B cell (primary cell): ENCODE results near the gene NOS3. TPM values are rescaled to one million over a fixed set of nuclear protein-coding genes. Genes with fewer than 3 reads are reported as not detected.

ENCODE experiments used
- ATAC-seq: fragments of 200-7000 bp; cut with Tn5 transposase; one replicate; pipeline ENCODE4 v1.10.0; 2021; ENCODE audit warnings: low read depth, mild to moderate bottlenecking, moderate number of reproducible peaks, moderate library complexity
- CTCF ChIA-PET: fragments of 350-600 bp; sonication (Branson Sonifier 250); formaldehyde crosslinking; loops from one replicate; lab custom pipeline; 2021; ENCODE audit warnings: antibody characterized with exemption, inconsistent platforms; lab: Charles Lee
- POLR2A ChIA-PET: fragments of 350-600 bp; sonication (Branson Sonifier 250); formaldehyde crosslinking; loops from one replicate; lab custom pipeline; 2021; ENCODE audit warnings: antibody characterized with exemption; lab: Charles Lee
- DNase-seq: peaks from one replicate; pipeline ENCODE4 v3.0.0; 2013
- H2AFZ ChIP-seq: 2 replicates; pipeline ENCODE4 v1.6.1; 2012; ENCODE audit warnings: mild to moderate bottlenecking, low read depth, low read length; ENCODE audit not compliant: insufficient read depth, poor library complexity, severe bottlenecking
- H3K27ac ChIP-seq, 2 donors: 1 replicate in 1 of 2; 2 replicates in 1 of 2; pipeline ENCODE4 v1.5.1; 2012 to 2013; ENCODE audit warnings: low read length in 2 of 2, mild to moderate bottlenecking in 2 of 2, moderate library complexity in 1 of 2
- H3K27me3 ChIP-seq, 4 experiments: fragments of 200-600 bp in 1 of 4; sonication (generic) in 1 of 4; replicated peaks in 1 of 4; 1 replicate in 2 of 4; 2 replicates in 2 of 4; pipeline versions ENCODE4 v1.6.1 to v1.7.0; 2013 to 2016; ENCODE audit warnings: low read length in 3 of 4, mild to moderate bottlenecking in 2 of 4, mixed read lengths in 1 of 4, moderate library complexity in 1 of 4; ENCODE audit not compliant: insufficient read depth in 4 of 4, control insufficient read depth in 3 of 4; ENCODE audit errors: control extremely low read depth in 1 of 4
- H3K36me3 ChIP-seq, 2 experiments: replicated peaks in 1 of 2; 1 replicate in 1 of 2; 2 replicates in 1 of 2; pipeline versions ENCODE4 v1.6.1 to v1.7.1; 2013; ENCODE audit warnings: low read length in 1 of 2; ENCODE audit not compliant: insufficient read depth in 2 of 2, control insufficient read depth in 1 of 2; ENCODE audit errors: control extremely low read depth in 1 of 2, extremely low read depth in 1 of 2
- H3K4me1 ChIP-seq, 2 donors: fragments of 200-600 bp in 1 of 2; sonication (generic) in 1 of 2; 1 replicate in 1 of 2; 2 replicates in 1 of 2; pipeline versions ENCODE4 v1.5.1 to v1.6.1; 2013 to 2017; ENCODE audit warnings: low read length in 2 of 2; ENCODE audit not compliant: control insufficient read depth in 2 of 2, insufficient read depth in 2 of 2
- H3K4me2 ChIP-seq: replicated peaks from 2 replicates; pipeline ENCODE3; 2012; ENCODE audit warnings: mild to moderate bottlenecking, low read depth, low read length; ENCODE audit not compliant: poor library complexity, severe bottlenecking
- H3K4me3 ChIP-seq, 5 experiments: fragments of 200-600 bp in 1 of 5; sonication (generic) in 1 of 5; 1 replicate in 3 of 5; 2 replicates in 2 of 5; pipeline versions ENCODE4 v1.5.1 to v1.7.0; 2011 to 2016; ENCODE audit warnings: low read length in 4 of 5, mild to moderate bottlenecking in 4 of 5, low read depth in 2 of 5, control low read depth in 1 of 5, moderate library complexity in 1 of 5; ENCODE audit not compliant: insufficient read depth in 1 of 5; ENCODE audit errors: control extremely low read depth in 1 of 5, extremely low read depth in 1 of 5
- H3K79me2 ChIP-seq: fragments of 200-600 bp; sonication (generic); one replicate; pipeline ENCODE4 v1.6.0; 2016; ENCODE audit warnings: low read length; ENCODE audit not compliant: control insufficient read depth, insufficient read depth
- H3K9ac ChIP-seq: fragments of 200-600 bp; sonication (generic); 2 replicates; pipeline ENCODE4 v1.6.1; 2017; ENCODE audit warnings: mild to moderate bottlenecking, low read length, moderate library complexity
- H3K9me3 ChIP-seq, 3 donors: one replicate each; pipeline versions ENCODE4 v1.6.1 to v1.7.1; 2013; ENCODE audit warnings: low read length in 2 of 3; ENCODE audit not compliant: control insufficient read depth in 2 of 3, insufficient read depth in 1 of 3; ENCODE audit errors: control extremely low read depth in 1 of 3
- H4K20me1 ChIP-seq: 2 replicates; pipeline ENCODE4 v1.6.0; 2012; ENCODE audit warnings: mild to moderate bottlenecking, low read length; ENCODE audit not compliant: insufficient read depth, control insufficient read depth, poor library complexity, severe bottlenecking
- H3K27ac Mint-ChIP-seq: one replicate; pipeline ENCODE4 v1.8.0; 2021; ENCODE audit warnings: mixed read lengths
- H3K27me3 Mint-ChIP-seq: one replicate; pipeline ENCODE4 v1.8.0; 2021; ENCODE audit warnings: mixed read lengths
- H3K4me1 Mint-ChIP-seq: one replicate; pipeline ENCODE4 v1.8.0; 2021; ENCODE audit warnings: mixed read lengths
- H3K4me3 Mint-ChIP-seq: one replicate; pipeline ENCODE4 v1.8.0; 2021; ENCODE audit warnings: mixed read lengths
- H3K9me3 Mint-ChIP-seq: one replicate; pipeline ENCODE4 v1.8.0; 2022; ENCODE audit warnings: mixed read lengths; ENCODE audit not compliant: insufficient read depth
- CTCF ChIP-seq: fragments of 200-600 bp; IDR thresholded peaks from one replicate; pipeline ENCODE4 v1.8.0; 2022; ENCODE audit warnings: antibody characterized with exemption, mild to moderate bottlenecking
- EZH2 ChIP-seq: IDR thresholded peaks from 2 replicates; pipeline ENCODE4 v1.6.1; 2012; ENCODE audit warnings: borderline replicate concordance, low read depth, mild to moderate bottlenecking, moderate library complexity, low read length; ENCODE audit not compliant: insufficient read depth, poor library complexity, severe bottlenecking
- WGBS: methylation state at CpG from one replicate; pipeline ENCODE4 v1.1.5; 2013; ENCODE audit warnings: missing lambda C conversion rate; ENCODE audit not compliant: insufficient coverage; 5-methylcytosine and 5-hydroxymethylcytosine counted together
- intact Hi-C: fragments of 100-400 bp; cut with micrococcal nuclease; formaldehyde crosslinking; loops from one replicate; pipeline ENCODE4 v1.10.0; 2022
- polyA plus RNA-seq: library from polyadenylated mRNA; depleted of rRNA; stranded (reverse); fragments of >200 nt; gene quantifications from 2 replicates; pipeline ENCODE4 v1.2.3, GENCODE V29; 2012
- total RNA-seq, 2 donors: library from RNA; stranded (reverse); fragments of 120-200 nt in 1 of 2; gene quantifications; 1 replicate in 1 of 2; 2 replicates in 1 of 2; pipeline versions ENCODE4 v1.2.3 to v1.2.4, GENCODE V29; 2013 to 2022

NOS3 gene
- total and polyA plus RNA-seq, 2 donors (not counting 1 experiment from before 2014, with no cell fraction given), result 0.39 to 0.54 TPM

- peaks cover 44% of the 10 kb centered on the region for H3K4me1 Mint-ChIP-seq
- Histone ChIP-seq H3K9me3 (peaks cover 0 to 30% (median 0%) of the 10 kb centered on the region in 3 donors), H3K4me3 (peak overlapping the region in 1 of 5 experiments; percentile 11), H3K9ac (no peak overlapping the region), H2AFZ (no peak overlapping the region), H3K27me3 (peaks cover 0 to 59% (median 32%) of the 10 kb centered on the region in 4 experiments), H3K36me3 (no peaks in the 10 kb centered on the region), H3K4me1 (peaks cover 37 to 42% of the 10 kb centered on the region in 2 donors), H3K27ac (no peak overlapping the region), H4K20me1 (no peaks in the 10 kb centered on the region), H3K79me2 (no peaks in the 10 kb centered on the region), H3K4me2 (peak overlapping the region; percentile 79)
- H3K9me3 Mint-ChIP-seq, result no peaks in the 10 kb centered on the region
- CTCF ChIA-PET, result interaction anchor here (0.5 kb wide), 1 partner anchor 11 kb away, joined by 3 read pairs; no protein-coding TSS in a partner anchor
- H3K4me3 Mint-ChIP-seq, result peak overlapping the region; percentile 85
- peak overlapping the region; percentile 26 for H3K27ac Mint-ChIP-seq
- peak; percentile 28 for DNase-seq
- ATAC-seq, result no peak
- peaks cover 36% of the 10 kb centered on the region for H3K27me3 Mint-ChIP-seq
- intact Hi-C loops, result loop anchor here (5.0 kb wide), 1 partner anchor 105 kb away; the partner anchor contains the start of genes FASTK and TMUB1
- POLR2A ChIA-PET, result no interaction called here
- WGBS, result 6% methylated on average over 51 of the region's 62 CpGs
- TF ChIP-seq EZH2 (peak; percentile 44), CTCF (no peak)
Observed at GRCh38 chr7:150977382-150978125, 13.3 kb upstream of the NOS3 start.
